RWPE1 (cell line): Measurements from ENCODE around the gene STK32B.

Experiments used
- CTCF ChIA-PET: fragments of 350-600 bp; sonication (Branson Sonifier 250); formaldehyde crosslinking; extraction: SDS; loops from one replicate; lab custom pipeline; 2021; lab: Yijun Ruan, JAX
- POLR2A ChIA-PET: fragments of 400-600 bp; formaldehyde crosslinking; extraction: SDS; loops from one replicate; lab custom pipeline; 2020; ENCODE audit warnings: antibody characterized with exemption; ENCODE audit not compliant: low non-redundant PET; lab: Yijun Ruan, JAX
- DNase-seq: peaks from one replicate; pipeline ENCODE4 v3.0.0; 2012; ENCODE audit warnings: low spot score
- H3K27ac ChIP-seq: fragments of 450-650 bp; 2 replicates; pipeline ENCODE4 v1.5.1; 2017
- TF ChIP-seq, protein P1 (sequence below): fragments of 450-650 bp; conservative IDR thresholded peaks from 2 replicates; pipeline ENCODE4 v1.5.1; 2017; ENCODE audit warnings: low read depth, mild to moderate bottlenecking

STK32B gene

DNA sequence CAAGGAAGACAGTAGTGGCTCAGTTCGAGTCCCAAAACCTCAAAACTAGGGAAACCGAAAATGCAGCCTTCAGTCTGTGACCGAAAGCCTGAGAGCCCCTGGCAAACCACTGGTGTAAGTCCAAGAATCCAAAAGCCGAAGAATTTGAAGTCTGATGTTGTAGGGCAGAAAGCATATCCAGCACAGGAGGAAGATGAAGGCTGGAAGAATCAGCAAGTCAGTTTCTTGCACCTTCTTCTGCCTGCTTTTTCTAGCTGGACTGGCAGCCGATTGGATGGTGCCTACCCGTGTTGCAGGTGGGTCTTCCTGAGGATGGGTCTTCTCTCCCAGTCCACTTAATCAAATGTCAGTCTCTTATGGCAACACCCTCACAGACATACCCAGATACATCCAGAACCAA is 95.0 kb downstream of the STK32B start:
- no peak for DNase-seq
- ChIA-PET CTCF (no interaction called here), POLR2A (no interaction called here)
- TF ChIP-seq, protein P1, sequence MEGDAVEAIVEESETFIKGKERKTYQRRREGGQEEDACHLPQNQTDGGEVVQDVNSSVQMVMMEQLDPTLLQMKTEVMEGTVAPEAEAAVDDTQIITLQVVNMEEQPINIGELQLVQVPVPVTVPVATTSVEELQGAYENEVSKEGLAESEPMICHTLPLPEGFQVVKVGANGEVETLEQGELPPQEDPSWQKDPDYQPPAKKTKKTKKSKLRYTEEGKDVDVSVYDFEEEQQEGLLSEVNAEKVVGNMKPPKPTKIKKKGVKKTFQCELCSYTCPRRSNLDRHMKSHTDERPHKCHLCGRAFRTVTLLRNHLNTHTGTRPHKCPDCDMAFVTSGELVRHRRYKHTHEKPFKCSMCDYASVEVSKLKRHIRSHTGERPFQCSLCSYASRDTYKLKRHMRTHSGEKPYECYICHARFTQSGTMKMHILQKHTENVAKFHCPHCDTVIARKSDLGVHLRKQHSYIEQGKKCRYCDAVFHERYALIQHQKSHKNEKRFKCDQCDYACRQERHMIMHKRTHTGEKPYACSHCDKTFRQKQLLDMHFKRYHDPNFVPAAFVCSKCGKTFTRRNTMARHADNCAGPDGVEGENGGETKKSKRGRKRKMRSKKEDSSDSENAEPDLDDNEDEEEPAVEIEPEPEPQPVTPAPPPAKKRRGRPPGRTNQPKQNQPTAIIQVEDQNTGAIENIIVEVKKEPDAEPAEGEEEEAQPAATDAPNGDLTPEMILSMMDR = no peak
- no peak overlapping the region for H3K27ac ChIP-seq

DNA sequence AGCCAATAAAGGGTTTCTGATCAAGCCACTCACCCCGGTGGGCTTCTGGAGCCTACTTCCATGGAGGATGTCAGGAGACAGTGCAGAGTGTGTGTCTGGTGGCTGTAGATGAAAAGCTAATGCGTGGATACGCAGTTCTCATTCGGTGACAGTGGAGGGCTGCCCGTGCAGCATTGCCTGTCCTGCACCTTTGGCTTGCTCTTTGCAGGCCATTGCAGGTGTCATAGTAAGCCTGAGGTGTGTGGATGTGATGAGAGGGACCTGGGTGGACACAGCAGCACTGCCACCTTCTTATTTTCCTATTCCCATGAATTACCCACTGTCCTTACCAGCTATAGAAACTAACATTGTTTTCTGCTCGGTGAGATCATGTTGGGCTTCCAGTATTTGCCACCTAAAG is 101.2 kb downstream of the STK32B start:
- ChIA-PET POLR2A (no interaction called here), CTCF (interaction anchor here (0.5 kb wide), 1 partner anchor 17 kb away, joined by 4 read pairs; no protein-coding TSS in a partner anchor)
- DNase-seq = no peak
- H3K27ac ChIP-seq = no peak overlapping the region
- TF ChIP-seq, protein P1 = no peak

DNA sequence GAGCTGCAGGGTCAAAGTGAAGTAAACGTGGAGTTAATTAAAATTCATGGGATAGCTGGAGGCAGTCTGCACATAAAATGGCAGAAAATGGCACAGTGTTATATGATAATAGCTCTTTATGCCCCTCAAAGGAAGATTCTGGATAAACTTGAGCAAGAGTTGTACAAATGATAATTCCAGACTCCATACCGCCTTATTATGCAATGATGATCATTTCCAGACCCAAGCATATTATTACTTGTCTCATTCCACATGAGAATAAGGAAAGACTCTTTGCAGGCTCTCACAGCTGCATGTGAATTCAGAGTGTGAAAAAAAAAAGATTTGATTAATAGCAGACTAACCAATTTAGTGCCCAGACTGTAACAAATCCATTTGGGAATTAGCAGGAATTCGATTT is 105.4 kb downstream of the STK32B start:
- DNase-seq = no peak
- no peak overlapping the region for H3K27ac ChIP-seq
- TF ChIP-seq, protein P1 = no peak
- POLR2A ChIA-PET = no interaction called here
- CTCF ChIA-PET = no interaction called here

DNA sequence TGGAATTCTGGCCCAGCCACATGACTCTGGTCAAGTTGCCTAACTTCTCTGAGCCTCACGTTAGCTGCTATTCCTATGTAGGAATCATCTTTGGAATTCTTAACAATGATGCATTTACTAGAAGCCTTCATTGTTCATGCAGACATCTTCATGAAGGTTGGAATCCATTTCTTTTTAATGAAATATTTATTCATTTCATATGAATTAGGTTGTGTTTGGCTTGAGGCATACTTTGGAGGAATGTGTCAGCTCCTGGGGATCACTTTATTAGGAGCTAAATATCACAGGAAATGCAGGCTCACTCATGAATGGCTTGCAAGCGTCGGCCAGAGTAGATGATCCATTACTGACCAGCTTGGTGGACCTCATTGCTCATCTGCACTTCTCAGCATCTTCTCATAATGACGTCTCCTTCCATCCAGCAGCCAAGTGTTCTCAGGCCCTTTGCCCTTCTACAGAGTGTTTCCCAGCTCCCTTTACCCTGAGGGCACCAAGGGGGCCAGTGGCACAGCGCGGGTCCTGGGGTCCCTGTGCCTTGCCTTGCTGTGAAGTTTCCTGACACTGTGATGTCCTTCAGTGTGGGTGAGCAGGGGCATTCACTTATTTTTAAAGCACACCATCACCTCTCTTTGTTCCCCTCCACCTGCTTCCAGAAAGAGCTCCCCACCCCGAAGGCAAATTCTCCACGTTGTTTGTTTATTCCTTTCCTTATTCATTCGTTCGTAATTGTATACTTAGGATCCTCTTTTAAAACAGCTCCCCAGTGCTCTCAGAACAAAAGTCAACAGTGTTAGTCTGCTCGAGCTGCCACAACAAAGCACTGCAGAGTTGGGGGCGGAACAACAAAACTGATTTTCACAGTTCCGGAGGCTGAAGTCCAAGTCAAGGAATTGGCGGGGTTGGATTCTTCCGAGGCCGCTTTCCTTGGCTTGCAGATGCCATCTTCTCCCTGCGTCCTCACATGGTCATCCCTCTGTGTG is 106.8 kb downstream of the STK32B start:
- no peak for DNase-seq
- CTCF ChIA-PET = interaction anchor here (0.6 to 0.7 kb wide), 2 partner anchors 24 to 240 kb away, joined by 3 to 4 read pairs; no protein-coding TSS in a partner anchor
- POLR2A ChIA-PET = no interaction called here

DNA sequence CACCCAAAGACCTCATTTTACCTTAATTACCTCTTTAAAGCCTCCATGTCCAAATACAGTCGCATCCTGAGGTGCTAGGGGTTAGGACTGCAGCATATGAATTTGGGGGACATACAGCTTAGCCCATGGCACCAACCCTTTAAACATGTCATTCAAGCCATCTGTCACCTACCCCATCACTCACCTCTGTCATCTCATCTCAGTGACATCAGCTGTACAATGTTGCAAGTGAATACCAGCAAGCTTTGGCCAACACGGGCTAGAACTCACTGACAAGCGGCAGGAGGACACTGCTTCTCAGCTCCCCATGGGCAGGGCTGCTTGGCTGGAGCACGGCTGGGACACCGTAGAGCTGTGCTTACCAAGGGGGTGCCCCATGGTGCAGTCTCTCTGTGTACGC is 107.5 kb downstream of the STK32B start:
- DNase-seq = no peak
- CTCF ChIA-PET = no interaction called here
- TF ChIP-seq, protein P1 = no peak
- no peak overlapping the region for H3K27ac ChIP-seq
- POLR2A ChIA-PET = no interaction called here

More for the DNA sequence above, 106.8 kb downstream of the STK32B start:
- TF ChIP-seq, protein P1 = no peak
- no peak overlapping the region for H3K27ac ChIP-seq

DNA sequence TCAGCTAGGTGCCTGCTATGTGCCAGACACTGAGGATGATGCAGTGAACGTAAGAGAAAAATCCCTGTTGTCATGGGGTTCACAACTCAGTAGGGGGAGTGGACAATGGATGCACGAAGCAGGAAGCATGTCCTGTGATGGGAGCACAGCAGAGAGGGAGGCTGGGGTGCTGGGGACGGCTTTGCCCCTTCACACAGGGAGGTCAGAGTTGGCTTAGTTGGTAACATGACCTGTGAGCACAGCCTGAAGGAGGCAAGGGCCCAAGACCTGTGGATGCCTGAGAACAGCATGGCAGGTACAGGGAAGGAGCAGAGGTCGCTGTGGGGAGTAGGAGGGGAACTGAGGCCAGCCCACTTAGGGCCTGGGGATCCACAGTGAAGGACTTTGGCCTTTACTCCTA is 109.4 kb downstream of the STK32B start:
- POLR2A ChIA-PET = no interaction called here
- TF ChIP-seq, protein P1 = no peak
- DNase-seq = no peak
- no peak overlapping the region for H3K27ac ChIP-seq
- CTCF ChIA-PET = no interaction called here
